Activated CD8-positive, alpha-beta memory T cell treated with anti-CD3 and anti-CD28 coated beads for 4 hours (primary cell): Measurements from ENCODE around the gene ABHD17B.

Source experiments
- DNase-seq, 2 donors: peaks; one replicate each; pipeline ENCODE4 v3.0.0-alpha.2; 2020; ENCODE audit warnings: low read depth in 2 of 2

ABHD17B gene

GRCh38 chr9:71878327-71879274 is 32.4 kb downstream of the ABHD17B start:
- DNase-seq = no peak

- no peak for DNase-seq
Measured at GRCh38 chr9:71876829-71877228, 34.2 kb downstream of the ABHD17B start.

GRCh38 chr9:71876106-71876505 is 34.9 kb downstream of the ABHD17B start:
- no peak for DNase-seq

GRCh38 chr9:71875345-71875744 is 35.6 kb downstream of the ABHD17B start:
- no peak for DNase-seq

DNA sequence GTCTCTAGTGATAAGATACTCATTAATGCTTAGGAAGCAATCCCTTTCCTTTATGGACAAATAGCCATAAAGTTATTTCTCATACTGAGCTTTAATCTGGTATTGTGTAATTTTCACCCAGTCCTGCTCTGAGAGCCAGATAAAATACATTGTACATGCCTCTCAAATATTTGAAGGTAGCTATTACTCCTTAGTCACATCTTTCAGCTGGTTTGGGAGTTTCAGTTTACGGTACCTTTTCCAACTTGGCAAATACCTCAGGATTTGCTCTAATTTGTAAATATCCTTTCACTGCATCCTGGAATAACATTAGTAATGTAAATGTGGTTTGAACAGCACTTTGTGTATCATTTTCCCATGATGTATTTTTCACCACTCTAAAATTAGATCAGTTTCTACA is 47.4 kb downstream of the ABHD17B start:
- DNase-seq = no peak

DNA sequence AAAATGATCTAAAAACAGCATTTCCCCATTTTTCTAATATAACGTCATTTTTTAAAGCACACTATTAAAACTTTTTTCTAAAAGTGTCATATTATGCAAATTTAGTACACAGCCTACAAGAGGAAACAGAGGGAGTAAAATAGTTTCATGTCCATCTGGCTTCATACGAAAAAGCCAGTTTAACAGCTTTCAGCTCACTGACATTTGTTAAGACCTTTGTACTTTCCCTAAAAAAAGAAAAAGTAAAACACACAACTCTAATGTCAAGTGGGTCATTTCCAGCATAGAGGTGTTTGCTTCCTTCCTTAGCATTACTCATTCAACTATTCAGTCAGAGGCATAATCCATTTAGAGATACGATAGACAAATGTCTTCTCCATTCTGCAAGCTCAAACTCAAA is 49.4 kb downstream of the ABHD17B start:
- DNase-seq = no peak

DNA sequence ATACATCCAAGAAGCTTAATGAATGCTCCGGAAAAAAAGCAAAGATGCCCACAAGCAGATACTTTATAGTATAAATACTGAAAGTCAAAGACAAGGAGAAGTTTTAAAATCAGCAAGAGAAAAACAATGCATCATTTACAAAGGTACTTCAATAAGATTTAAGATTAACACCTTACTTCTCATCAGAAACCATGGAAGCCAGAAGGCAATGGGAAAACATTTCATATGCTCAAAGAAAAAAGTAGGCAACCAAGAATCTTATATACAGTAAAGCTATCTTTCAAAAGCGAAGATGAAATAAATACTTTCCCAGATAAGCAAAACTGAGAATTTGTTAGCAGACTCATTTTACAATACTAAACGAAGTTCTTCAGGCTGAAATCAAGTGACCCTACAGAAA is 51.1 kb downstream of the ABHD17B start:
- no peak for DNase-seq

- no peak for DNase-seq
Measured at GRCh38 chr9:71858812-71859211, 52.2 kb downstream of the ABHD17B start.

- DNase-seq = no peak
Measured at GRCh38 chr9:71858102-71858798, 52.7 kb downstream of the ABHD17B start.

GRCh38 chr9:71857159-71857558 is 53.8 kb downstream of the ABHD17B start:
- DNase-seq = no peak

DNA sequence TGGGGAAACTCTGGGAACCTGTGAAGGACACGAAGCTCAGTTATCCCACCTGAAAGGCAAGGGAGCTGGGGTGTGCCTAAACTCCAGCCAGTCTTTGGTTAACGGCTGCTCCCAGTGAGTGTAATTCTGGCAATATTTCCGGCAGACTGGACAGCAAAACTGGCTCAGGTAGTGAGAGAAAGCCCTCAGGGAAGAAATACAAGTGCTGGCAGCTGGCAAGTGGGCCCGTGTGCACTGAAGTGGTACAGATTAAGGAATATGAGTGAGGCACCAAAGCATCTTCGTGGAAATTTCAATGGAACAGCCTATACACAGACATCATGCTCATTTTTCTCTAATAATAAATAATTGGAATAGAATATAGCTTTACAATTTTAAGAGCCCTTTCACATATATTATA is 56.2 kb downstream of the ABHD17B start:
- no peak for DNase-seq

DNA sequence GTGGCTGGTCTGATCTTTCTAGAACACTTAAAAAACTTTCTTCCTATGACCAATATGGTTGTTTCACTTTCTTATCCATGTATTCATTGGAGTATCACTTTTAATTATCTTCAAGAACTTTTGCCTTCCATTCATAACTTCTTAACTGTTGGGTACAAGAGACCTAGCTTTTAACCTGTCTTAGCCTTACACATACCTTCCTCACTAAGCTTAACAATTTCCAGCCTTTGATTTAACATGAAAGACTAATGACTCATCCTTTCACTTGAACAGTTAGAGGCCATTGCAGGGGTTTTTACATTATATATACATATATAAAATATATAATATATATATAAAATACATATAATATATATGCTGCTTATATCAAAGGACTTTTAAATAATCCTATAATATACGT is 57.9 kb downstream of the ABHD17B start:
- no peak for DNase-seq

- no peak for DNase-seq
Measured at GRCh38 chr9:71850996-71851395, 60.0 kb downstream of the ABHD17B start.

- DNase-seq = no peak
Measured at GRCh38 chr9:71847892-71848291, 63.1 kb downstream of the ABHD17B start.

- no peak for DNase-seq
Measured at GRCh38 chr9:71844808-71845207, 66.2 kb downstream of the ABHD17B start.

DNA sequence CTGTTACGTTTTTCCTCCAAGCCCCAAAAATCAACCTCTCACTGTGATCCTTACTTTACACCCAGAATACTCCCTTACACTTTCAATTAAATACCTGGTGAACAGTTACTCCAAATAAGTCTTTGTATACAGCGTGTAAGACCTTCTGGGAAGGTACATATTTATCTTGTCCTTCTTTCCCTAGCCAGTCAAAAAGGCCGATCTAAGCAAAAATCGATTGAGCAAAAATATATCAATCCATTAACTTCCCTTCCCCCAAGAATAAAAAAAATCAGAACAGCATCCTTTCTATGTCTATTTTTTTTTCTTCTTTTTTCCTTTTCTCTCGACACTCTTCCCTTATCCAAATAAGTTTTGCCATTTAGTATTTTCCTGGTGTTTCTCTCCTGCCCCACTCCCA is 71.3 kb downstream of the ABHD17B start:
- DNase-seq = no peak

DNA sequence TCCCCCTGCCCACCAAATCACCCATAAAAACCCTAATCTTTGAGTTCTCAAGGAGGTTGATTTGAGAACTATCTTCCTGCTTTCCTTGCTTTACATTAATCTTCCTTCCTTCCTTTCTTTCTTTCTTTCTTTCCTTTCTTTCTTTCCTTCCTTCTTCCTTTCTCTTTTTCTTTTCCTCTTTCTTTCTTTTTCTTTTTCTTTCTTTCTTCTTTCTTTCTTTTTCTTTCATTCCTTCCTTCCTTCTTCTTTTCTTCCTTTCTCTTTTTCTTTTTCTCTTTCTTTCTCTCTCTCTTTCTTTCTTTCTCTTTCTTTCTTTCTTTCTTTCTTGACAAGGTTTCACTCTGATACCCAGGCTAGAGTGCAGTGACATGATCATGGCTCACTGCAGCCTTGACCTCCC is 75.4 kb downstream of the ABHD17B start:
- no peak for DNase-seq

DNA sequence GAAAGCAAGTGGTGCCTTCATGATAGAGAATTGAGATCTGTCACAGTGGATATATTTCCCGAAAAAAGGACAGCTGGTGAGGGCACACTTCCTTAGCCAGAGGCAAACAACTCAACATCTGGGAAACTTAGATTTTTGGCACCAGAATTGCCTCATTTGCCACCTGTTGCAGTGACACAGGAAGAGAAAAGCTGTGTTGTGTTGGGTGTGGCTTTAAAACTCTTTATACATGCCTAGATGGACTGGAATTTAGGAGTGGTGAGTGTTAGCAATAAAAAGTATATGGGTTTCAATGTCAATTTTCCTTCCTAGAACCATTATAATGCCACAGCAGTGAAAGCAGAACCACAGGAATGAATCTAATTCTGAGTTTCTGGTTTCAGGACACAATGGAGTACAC is 80.1 kb downstream of the ABHD17B start:
- no peak for DNase-seq

DNA sequence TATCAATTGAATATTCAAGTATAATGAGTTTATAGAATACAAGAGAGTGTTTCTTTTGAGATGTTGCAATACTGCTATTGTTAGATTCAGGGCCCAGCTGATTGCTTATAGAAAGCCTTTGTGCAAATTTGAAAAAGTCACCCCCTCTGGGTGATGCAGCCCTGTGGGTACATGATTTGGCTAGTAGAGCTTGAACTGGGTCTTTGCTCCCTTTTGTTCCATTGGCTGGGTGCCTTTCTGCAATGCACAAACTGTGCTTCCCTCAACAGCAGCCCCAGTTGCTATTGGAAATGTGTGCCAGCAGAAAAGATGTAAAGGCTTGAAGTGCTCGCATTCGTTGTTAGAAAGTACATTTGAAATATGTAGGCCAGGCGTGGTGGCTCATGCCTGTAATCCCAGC is 80.8 kb downstream of the ABHD17B start:
- DNase-seq = no peak

GRCh38 chr9:71826279-71826678 is 84.7 kb downstream of the ABHD17B start:
- DNase-seq = no peak

GRCh38 chr9:71824257-71824656 is 86.7 kb downstream of the ABHD17B start:
- no peak for DNase-seq

GRCh38 chr9:71822935-71823334 is 88.1 kb downstream of the ABHD17B start:
- no peak for DNase-seq

GRCh38 chr9:71822456-71822855 is 88.5 kb downstream of the ABHD17B start:
- DNase-seq = no peak
